ENCODE data around the gene ELF5. TPM values are rescaled to one million over a fixed set of nuclear protein-coding genes. Genes with fewer than 3 reads are reported as not detected.

Gene ELF5
- total and polyA plus RNA-seq, 2 donors (not counting 3 experiments of a cell fraction or from before 2014, with no cell fraction given), result not detected

- POLR2A ChIA-PET, result no interaction called here
- Histone ChIP-seq H3K4me2 (ENCODE audit: insufficient read depth, low read length) (no peak overlapping the region), H3K9me1 (replicated peaks; ENCODE audit: control insufficient read depth, extremely low read depth, insufficient read depth, low read length) (no peaks in the 10 kb centered on the region), H3K9me3 (replicated peaks; ENCODE audit: control insufficient read depth, insufficient read depth, low read length) (no peaks in the 10 kb centered on the region), H3K27ac (ENCODE audit: insufficient read depth, low read depth, low read length) (no peak overlapping the region), H2AFZ (ENCODE audit: low read depth, low read length) (no peak overlapping the region), H3K79me2 (ENCODE audit: control insufficient read depth, insufficient read depth, low read length) (no peaks in the 10 kb centered on the region), H3K9ac (replicated peaks; ENCODE audit: extremely low read depth, insufficient read depth, low read length) (no peak overlapping the region), H3K36me3 (ENCODE audit: control insufficient read depth in 2 of 2, extremely low read depth in 1 of 2, insufficient read depth in 2 of 2, low read length in 2 of 2) (no peaks in the 10 kb centered on the region), H3K27me3 (ENCODE audit: control insufficient read depth in 2 of 2, insufficient read depth in 2 of 2, low read length in 2 of 2) (peaks cover 0 to 2% of the 10 kb centered on the region in 2 experiments), H3K4me3 (replicated peaks in 1 of 3; ENCODE audit: insufficient read depth in 1 of 3, low read depth in 1 of 3, low read length in 3 of 3) (no peak overlapping the region), H4K20me1 (replicated peaks; ENCODE audit: control insufficient read depth, extremely low read depth, insufficient read depth, low read length) (no peaks in the 10 kb centered on the region), H3K4me1 (ENCODE audit: control insufficient read depth, extremely low read depth, insufficient read depth, low read length) (no peaks in the 10 kb centered on the region)
- BruUV-seq (replicated peaks), result no TSS peak
- no peak for DNase-seq (ENCODE audit: low read depth, low spot score)
- dilution Hi-C loops (cut with MboI; ENCODE audit: extremely low pct_ligation_motif_present, low sequenced_read_pairs), result no loop called here
- CTCF ChIA-PET, result no interaction called here
- no peak for FAIRE-seq
- TF ChIP-seq CTCF (IDR thresholded peaks at IDR 0.05; ENCODE audit: extremely low read depth in 1 of 2, insufficient read depth in 1 of 2, low read depth in 1 of 2, low read length in 2 of 2) (no peak), EZH2 (IDR thresholded peaks at IDR 0.05; ENCODE audit: borderline replicate concordance, low read depth, low read length, severe bottlenecking) (no peak), POLR2A (IDR thresholded peaks at IDR 0.05; ENCODE audit: low read depth, low read length) (no peak), MAX (IDR thresholded peaks at IDR 0.05; ENCODE audit: insufficient read depth, insufficient read length) (no peak), POLR2AphosphoS5 (IDR thresholded peaks at IDR 0.05; ENCODE audit: insufficient read depth, low read depth, low read length) (no peak), FOS (IDR thresholded peaks at IDR 0.05; ENCODE audit: borderline replicate concordance, insufficient read depth, low read length) (no peak), GATA2 (IDR thresholded peaks at IDR 0.05; ENCODE audit: insufficient read depth, insufficient read length, low read depth, low read length) (no peak), MYC (IDR thresholded peaks at IDR 0.05; ENCODE audit: low read depth, low read length) (no peak), JUN (IDR thresholded peaks at IDR 0.05; ENCODE audit: borderline replicate concordance, insufficient read depth, insufficient read length, low read depth) (no peak)
- intact Hi-C loops (cut with micrococcal nuclease), result no loop called here
Observed at GRCh38 chr11:34505874-34506273, 7.7 kb downstream of the ELF5 start.

Data from endothelial cell of umbilical vein (primary cell).